SK-N-MC (cell line): Measurements from ENCODE around the gene DHX34.

ENCODE experiments used
- EZH2 ChIP-seq: fragments of 200-600 bp; sonication (generic); IDR thresholded peaks from one replicate; pipeline ENCODE4 v1.6.1; 2017; ENCODE audit warnings: antibody characterized with exemption
- FOXP2 ChIP-seq: optimal IDR thresholded peaks from 2 replicates; pipeline ENCODE3; 2011; ENCODE audit warnings: mild to moderate bottlenecking, moderate library complexity; ENCODE audit not compliant: insufficient read depth; ENCODE audit errors: extremely low read length, control extremely low read depth
- POLR2AphosphoS5 ChIP-seq: IDR thresholded peaks from 2 replicates; pipeline ENCODE4 v1.6.1; 2012; ENCODE audit warnings: mild to moderate bottlenecking, low read depth, low read length, borderline replicate concordance

DNA sequence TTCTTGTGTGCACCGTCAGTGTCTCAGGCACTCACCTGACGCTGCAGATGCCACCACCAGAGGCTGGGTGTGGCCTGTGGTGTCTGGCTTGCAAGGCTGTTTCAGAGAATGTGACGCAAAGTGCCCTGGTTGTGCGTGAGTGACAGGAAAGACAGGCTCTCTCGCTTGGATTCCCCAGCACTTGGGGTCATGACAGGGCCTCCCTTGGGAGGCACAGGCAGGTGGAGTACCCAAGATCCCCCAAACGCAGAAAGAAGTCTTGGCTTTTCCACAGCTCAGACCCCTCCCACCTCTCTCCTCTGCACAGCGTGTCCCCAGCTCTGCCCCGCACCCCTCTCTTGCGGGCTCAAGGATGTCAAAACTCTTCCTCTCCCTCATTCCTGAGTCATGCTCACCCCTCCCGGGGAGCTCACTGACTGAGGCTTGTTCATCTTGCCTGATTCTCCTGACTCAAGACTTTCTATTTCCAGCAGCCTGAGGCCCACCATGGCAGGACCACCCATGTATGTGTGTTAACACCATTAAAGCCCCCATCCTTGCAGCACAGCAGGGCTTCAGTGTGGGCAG, 21.0 kb downstream of the DHX34 start:
- no peak for TF ChIP-seq POLR2AphosphoS5
- TF ChIP-seq EZH2 = no peak
- TF ChIP-seq FOXP2 = no peak
